ENCODE results near the gene STOX1.
"Not testable (repeated sequence)": the region's sequence is repeated elsewhere in the genome, so short reads cannot be mapped to it uniquely, and the experiment has no call there.

The STOX1 gene

DNA sequence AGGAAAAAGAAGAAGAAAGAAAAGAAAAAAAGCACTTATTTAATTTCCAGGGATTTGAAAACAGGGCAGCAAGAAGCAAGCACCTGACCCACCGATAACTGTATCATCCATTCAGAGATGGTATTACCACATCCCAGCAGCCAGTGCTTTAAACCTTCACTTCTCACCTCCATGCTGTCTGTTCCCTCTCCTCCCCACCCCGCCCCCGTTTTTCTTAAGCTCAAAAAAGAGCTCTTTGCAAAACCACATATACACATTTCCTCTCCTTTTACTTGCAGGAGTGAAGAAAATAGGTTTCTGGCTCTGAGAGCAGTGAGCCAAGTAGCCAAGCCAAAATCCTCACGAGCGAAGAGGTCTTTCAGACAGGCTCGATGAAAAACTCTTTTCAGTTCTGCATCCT lies 2.2 kb downstream of the STOX1 start:
- no peak for DNase-seq

DNA sequence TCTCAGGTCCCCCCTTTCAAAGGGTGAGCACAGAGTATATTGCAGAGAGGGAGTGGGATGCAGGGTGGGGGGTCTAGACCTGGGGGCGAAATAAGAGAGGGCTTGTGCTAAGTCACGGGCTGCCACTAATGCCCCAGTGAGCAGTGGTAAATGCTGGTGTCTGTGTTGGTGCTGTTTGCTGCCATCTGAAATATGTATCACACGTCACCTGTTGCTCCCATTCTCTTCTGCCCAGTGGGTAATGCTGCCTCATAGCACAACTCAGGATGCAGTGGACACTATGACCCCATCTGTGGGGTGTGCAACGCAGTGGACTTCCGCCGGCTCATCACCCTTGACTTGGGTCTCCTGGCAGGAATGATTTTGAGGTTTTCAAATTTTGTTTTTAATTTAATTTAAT lies 2.6 kb downstream of the STOX1 start:
- DNase-seq, result no peak

DNA sequence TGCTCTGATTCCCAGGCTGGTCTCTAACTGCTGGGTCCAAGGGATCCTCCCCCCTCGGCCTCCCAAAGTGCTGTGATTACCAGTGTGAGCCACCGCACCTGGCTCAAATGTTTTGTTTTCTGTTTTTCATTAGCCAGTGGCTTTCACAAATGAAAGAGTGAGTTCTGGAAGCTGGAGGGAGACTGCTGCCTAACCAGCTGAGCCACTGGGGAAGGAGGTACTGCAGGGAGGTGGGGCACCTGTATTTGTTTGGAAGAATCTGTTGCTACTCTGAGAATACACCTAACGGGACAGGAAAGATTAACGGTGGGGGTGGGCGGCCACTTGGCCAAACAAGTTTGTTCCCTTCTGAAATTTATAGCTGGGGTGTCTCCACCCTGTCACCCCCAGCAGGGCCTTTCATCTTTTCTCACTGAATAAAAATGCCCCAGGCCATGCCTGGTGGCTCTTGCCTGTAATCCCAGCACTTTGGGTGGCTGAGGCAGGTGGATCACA lies 4.7 kb downstream of the STOX1 start:
- DNase-seq, result no peak

DNA sequence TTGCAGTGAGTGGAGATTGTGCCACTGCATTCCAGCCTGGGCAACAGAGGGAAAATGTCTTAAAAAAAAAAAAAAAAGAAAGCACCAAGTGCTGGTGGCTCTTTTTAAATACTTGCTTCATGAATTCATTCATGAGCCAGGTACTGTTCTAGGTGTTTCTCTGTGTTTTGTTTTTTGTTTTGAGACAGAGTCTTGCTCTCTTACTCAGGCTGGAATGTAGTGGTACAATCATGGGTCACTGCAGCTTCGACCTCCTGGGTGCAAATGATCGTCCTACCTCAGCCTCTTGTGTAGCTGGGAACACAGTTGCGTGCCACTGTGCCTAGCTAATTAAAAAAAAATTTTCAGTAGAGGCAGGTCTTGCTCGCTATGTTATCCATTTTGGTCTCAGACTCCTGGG lies 5.3 kb downstream of the STOX1 start:
- DNase-seq, result no peak

DNA sequence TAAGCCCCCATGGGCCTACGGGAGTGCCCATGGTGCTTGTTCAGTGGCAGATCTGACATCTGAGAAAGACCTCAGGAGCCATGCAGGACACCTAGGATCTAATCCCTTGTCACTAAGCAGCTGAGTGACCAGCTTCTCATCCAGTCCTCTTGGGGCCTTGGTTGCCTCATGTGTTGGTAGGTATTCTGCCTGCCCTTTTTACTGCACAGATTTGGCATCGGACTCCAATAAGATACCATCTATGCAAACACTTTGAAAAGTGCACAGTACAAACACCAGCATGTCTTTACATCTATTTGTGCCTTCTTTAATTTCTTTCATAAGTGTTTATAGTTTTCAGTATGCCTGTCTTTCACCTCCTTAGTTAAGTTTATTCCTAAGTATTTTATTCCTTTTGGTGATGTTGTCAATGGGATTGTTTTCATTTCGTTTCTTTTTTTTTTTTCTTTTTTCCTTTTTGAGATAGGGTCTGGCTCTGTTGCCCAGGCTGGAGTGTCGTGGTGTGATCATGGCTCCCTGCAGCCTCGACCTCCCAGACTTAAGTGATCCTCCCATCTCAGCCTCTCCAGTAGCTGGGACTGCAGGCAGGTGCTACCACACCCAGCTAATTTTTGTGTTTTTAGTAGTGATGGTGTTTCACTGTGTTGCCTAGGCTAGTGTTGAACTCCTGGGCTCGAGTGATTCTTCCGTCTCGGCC lies 10.4 kb downstream of the STOX1 start:
- DNase-seq, result no peak

DNA sequence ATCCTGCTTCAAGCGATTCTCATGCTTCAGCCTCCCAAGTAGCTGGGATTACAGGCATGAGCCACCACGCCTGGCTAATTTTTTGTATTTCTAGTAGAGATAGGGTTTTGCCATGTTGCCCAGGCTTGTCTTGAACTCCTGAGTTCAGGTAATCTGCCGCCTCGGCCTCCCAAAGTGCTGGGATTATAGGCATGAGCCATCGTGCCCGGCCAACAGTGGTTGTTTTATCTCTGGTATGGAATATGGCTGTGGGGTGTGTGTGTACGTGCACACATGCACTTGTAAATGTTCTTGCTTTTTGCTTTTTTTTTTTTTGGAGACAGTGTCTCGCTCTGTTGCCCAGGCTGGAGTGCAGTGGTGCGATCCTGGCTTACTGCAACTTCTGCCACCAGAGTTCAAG lies 13.3 kb downstream of the STOX1 start:
- not testable (repeated sequence) for DNase-seq

DNA sequence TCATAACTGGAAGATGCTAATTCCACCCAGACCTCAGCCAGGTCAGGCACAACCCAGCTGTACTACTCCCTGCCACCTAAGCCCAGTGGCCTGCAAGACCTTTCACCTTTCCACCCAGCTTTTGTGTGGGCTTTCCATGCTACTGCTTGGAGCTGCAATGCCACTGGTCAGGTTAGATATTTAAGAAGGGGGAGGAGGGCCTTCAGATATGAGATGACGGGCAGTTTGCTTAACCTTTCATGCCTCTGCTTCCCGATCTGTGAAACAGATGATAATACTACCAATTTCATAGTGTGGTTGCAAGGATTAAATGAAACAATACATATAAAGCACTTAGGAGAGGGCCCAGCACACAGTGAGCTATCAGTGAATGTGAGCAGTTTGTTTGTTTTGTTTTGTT lies 20.9 kb downstream of the STOX1 start:
- no peak for DNase-seq

DNA sequence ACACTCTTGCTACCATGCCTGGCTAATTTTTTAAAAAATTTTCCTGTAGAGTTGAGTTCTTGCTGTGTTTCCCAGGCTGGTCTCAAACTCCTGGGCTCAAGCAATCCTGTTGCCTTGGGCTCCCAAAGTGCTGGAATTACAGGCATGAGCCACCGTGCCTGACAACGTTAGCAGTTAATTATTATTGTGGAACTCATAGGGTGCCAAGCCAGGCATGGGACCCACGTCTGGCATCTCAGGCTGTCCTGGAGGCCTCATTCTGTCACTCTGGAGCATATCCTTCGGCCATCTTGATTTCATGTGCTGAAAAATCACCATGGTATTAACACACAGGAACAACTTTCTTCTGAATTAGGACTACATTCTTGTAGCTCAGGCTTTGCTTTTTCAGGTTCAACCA lies 21.5 kb downstream of the STOX1 start:
- no peak for DNase-seq

DNA sequence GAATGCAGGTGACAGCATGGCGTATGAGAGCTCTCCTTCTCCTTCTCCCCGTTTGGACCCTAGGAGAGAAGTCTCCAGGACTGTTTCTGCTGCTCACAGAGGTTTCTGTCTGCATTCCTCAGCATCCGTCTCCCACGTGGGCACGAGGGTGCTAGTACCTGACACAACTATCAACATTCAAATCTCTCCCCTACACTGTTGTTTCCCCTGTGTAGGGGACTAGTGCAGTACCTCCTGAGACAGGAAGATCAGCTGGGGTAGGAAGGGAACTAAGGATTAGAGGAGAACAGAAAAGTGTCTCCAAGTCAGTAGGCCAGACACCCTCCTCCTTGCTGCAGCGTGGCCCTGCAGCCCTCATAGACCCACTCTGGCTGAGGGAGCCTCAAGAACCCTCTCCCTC lies 29.0 kb downstream of the STOX1 start:
- no peak for DNase-seq

DNA sequence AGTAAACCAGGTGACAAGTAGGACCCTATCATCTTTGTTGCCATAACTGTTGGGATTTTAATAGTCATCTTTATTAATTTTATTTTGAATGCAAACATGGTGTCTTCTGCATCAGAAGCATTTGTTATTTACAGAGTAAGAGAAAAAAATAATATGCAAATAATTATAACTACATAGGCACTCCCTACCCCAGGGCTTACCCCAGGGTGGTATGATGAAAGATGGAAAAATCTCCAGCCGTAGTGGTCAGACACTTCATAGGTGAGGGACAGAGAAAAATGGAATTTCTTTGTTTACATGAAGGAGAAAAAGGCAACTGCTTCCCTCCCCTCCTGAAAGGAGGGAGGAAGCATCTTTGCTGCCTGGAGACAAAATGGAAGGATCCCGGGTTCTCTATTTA lies 29.7 kb downstream of the STOX1 start:
- DNase-seq, result no peak

DNA sequence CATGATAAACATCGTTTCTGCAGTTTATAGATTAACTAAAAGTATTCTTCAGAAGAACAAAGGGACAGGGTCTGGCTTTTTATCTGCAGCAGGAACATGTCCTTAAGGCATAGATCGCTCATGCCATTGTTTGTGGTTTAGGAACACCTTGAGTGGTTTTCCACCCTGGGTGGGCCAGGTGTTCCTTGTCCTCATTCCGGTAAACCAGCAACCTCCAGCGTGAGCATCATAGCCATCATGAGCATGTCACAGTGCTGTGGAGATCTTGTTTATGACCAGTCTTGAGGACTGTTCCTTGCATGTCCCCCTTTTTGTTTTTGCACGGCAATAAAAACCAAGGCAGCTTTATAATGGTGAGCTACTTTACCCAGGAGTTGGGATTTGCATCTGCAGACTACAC lies 33.9 kb downstream of the STOX1 start:
- DNase-seq, result no peak

DNA sequence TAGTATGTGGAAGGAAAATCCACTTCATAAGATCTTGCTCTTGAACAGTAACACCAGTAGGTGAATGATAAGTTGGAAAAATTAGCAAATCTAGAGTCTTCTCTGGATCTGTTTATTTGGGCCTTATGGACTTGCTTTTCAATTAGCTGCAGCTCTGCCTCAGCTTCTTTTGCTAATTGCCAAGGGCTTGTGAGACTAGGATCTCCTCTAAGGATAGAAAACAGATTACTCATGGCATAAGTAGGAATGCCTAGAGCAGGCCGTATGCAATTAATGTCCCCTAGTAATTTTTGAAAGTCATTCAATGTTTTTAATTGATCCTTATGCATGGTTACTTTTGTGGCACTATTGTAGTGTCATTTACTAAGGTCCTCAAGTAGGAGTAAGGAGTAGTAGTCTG lies 37.3 kb downstream of the STOX1 start:
- DNase-seq, result no peak

DNA sequence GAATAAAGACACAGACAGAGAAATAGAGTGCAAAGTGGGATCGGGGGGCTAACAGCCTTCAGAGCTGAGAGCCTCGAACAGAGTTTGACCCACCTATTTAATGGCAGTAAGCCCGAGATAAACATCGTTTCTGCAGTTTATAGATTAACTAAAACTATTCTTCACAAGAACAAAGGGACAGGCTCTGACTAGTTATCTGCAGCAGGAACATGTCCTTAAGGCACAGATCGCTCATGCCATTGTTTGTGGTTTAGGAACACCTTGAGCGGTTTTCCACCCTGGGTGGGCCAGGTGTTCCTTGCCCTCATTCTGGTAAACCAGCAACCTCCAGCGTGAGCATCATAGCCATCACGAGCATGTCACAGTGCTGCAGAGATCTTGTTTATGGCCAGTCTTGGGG lies 40.8 kb downstream of the STOX1 start:
- not testable (repeated sequence) for DNase-seq

DNA sequence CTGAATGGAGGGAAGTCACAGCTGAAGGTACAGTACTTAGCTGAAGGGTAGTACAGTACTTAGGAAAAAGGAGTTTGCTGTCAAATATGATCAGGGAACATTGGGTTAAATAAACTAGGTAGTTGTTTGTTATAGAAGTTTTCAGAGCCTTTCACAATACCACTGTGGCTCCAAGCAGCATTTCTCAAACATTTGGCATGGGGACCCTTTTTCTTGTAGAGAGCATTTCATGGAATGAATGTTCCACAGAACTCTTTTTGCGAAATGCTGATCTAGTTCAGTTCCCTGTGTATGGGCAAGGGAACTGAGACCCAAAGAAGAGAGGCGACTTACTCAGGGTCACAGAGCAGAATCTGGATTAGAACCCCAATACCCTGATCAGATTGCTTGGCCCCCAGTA lies 42.3 kb downstream of the STOX1 start:
- DNase-seq, result no peak

DNA sequence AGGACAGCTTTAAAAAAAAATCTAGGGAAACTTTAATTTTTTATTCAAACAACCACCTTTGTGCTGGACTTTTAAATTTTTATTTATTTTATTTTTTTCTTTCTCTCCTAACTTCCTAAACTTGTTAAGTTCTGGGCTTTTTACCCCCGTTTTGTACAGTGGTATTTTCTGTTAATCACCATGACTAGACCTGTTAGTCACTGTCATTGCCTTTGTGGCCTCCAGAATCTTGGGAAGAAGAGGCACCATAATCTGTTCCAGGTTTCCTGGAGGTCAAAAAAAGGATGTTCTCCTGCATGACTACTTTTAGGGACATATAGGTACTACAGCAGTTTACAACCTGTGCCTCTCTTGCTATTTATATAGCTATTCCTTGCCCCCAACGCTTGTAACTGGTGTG lies 42.7 kb downstream of the STOX1 start:
- DNase-seq, result no peak

DNA sequence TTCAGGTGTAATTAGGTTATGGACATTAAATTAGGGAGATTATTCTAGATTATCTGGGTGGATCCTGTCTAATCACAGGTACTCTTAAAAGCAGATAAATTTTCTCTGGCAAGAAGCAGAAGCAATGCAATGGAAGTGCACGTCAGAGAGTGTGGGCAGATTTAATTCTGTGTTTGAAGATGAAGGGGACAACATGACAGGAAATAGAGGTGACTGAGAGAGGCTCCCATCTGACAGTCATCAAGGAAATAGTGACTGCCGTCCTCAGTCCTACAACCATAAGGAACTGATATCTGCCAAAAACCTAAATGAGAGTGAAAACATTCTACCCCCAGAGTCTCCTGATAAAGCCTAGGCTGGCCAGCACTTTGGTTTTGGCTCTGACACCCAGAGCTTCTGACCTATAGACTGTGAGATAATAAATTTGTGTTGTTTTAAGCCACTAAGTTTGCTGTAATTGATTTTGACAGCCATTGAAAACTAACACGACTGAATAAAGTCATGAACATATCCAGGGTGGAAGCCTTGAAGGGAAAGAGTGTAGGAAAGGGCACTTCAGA lies 43.3 kb downstream of the STOX1 start:
- peak; percentile 24 for DNase-seq

DNA sequence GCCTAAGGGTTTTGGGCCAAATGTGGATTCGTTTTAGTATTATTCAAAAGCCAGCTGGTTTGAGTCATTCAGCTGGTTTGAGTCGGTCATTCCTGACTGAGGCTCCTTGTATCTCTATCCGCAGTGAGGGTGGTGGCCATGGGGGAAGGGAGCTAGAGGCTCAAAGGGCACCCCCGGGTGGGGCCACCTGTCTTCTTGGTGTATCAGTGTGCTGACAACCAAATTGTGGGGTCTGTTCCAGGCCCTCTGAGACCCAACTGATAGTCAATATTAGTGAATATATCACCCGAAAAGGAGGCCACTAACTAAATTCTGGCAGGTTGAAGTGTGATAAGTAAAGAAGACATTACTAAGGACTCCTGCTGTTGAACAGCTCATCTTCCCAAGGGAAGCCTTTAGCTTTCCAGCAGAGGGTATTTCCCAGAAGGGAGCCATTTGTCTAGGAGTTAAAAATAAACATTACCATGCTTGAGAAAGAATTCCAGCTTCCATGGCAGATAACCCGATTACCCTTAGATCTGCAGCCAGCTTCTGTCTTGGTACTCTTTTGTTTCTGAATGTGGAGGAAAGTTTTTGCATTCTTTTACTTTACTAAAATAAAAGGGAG lies 43.9 kb downstream of the STOX1 start:
- no peak for DNase-seq

DNA sequence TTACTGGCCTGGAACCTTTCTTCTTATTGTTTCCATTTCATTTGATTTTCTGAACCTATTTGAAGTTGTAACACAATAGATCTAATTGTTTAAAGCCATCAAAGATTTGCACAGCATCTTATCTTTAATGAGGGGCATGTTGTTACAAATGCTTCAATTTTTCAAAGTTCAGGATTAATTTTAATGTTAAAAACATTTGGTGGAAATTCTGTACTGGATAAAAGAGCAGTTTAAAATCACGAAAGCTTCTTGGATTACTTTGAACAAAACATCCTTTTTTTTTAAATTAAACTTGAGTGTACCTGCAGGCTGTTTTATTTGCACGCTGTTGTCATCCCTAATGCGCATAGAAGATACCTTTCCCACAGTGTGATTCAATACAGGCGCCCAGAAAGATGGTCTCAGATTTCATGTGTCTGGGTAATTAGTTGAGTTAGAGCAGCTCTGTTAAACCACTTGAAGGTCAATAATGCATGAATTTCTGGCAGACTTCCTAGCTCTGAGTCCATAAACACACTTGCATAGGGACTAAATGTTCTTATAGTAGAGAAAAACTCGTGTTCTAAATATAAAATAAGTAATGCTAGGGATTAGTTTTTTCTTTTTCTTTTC lies 44.5 kb downstream of the STOX1 start:
- DNase-seq, result no peak

DNA sequence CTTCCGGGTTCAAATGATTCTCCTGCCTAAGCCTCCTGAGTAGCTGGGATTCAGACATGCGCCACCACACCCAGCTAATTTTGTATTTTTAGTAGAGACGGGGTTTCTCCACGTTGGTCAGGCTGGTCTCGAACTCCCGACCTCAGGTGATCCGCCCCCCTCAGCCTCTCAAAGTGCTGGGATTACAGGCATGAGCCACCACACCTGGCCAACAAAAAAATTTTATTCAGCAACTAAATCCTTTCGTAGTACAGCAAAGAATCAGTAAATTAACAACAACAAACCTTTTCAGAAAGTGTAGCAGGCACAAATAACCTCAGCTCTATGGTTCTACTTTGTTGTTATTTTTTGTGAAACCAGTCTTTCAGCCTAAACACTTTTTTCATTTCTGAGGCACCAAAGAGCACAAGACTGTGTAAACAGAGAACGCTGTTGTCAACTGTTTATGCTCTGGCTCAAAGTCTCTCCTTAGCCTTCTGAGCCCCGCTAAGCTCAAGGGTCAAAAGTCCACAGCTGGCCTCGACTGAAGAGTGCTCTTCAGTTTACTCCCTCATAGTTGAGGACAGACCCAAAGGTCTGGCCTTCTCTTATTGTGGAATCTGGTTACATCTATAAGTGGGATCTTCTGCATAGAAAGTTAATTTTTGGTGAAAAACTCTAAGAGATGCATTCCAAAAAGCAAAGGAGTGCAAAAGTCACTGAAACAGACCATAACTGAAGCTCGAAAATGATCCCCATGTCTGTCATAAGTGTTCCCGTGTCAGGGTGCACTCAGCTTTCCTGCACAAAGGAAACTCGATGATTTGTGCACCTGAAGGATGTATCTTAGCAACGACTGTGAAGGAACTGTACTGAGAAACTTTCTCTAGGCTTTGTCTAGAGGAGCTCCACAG lies 49.2 kb downstream of the STOX1 start:
- DNase-seq, result no peak

DNA sequence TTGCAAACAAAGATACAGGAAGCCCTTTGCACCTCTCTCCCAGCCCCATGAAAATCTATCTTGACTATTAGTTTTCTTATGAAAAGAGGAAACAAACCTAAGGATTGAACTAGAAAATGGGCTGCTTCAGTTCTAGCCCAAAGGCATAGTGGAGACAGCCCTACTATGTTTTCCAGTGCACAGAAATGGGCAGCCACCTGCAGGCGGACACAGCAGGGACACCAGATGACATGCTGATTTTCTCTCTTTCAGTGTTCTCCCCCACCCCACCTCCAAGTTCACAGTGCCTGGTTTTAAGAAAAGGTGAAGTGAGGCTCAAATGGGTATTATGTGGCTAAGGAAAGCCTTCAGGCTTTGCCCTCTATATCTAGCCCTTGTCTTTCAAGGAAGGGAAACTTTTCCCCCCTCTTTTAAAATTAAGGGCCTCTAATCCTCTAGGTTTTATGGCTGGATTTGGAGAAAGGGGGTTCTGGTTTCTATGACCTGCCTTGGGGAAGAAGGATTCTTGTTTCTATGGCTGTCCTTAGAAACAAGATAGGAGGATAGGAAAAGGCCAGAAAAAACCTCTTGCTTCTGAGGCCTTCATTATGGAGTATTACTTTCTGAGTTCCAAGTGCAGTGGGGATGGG lies 50.3 kb downstream of the STOX1 start:
- DNase-seq, result no peak

DNA sequence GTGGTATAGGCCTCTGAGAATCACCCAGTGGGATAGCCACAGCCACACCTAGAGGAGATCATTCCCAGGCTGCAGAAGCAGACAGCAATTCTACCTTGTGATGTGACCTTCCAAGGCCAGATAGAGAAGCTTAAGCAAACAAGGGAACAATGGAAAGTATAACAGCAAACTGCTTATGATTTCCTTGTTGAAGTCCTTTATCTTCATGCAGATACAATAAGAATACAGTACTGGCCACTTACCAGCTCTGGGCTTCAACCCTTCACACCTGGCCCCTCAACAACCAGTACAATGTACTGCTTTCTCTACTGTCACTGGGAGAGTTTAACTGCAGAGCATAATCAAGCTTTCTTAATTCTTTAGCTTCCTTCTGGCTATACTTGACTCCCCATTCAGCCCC lies 51.2 kb downstream of the STOX1 start:
- DNase-seq, result no peak

DNA sequence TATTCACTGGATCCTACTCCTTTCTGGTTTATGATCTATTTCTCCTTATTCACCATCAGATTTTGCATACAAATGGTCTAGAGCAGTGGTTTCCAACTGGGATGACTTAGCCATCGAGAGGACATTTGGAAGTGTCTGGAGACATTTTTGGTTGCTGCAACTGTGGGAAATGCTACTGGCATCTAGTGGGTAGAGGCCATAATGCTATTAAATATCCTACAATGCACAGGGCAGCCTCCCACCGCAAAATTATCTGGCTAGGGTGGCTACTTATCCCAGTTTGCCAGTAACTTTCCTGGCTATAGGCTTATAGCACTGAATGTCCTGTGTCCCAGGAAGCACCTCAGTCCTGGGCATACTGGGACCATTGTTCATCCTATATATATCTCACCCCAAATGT lies 52.3 kb downstream of the STOX1 start:
- DNase-seq, result no peak

DNA sequence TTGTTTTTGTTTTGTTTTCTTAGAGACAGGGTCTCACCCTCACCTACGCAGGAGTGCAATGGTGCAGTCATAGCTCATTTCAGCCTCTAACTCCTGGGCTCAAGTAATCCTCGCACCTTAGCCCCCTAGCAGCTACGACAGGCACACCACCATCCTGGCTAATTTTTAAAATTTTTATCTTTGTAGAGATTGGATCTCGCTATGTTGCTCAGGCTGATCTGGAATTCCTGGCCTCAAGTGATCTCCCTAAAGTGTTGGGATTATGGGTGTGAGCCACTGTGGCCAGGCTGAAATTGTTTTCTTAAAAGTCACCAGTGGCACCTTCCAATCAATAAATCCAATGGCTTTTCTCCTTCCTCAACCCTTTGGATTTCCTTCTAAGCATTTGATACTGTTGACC lies 52.9 kb downstream of the STOX1 start:
- DNase-seq, result no peak

Measured in activated T-cell treated with anti-CD3 and anti-CD28 coated beads for 4 hours (primary cell).